LNCAP (cell line): Measurements from ENCODE around the gene CGNL1.

ENCODE experiments used
- CTCF ChIP-seq: fragments of 450-650 bp; IDR thresholded peaks from 2 replicates; pipeline ENCODE4 v1.5.1; 2017; ENCODE audit warnings: mild to moderate bottlenecking

Gene CGNL1

GRCh38 chr15:57343048-57343447 is 33.3 kb upstream of the CGNL1 start:
- TF ChIP-seq CTCF, result no peak

- TF ChIP-seq CTCF, result no peak
Measured at GRCh38 chr15:57343498-57343897, 32.8 kb upstream of the CGNL1 start.

- TF ChIP-seq CTCF, result no peak
Measured at GRCh38 chr15:57344282-57344681, 32.0 kb upstream of the CGNL1 start.

GRCh38 chr15:57345584-57345983 is 30.7 kb upstream of the CGNL1 start:
- TF ChIP-seq CTCF, result no peak

GRCh38 chr15:57348081-57348480 is 28.2 kb upstream of the CGNL1 start:
- no peak for TF ChIP-seq CTCF

GRCh38 chr15:57352535-57353316 is 23.6 kb upstream of the CGNL1 start:
- TF ChIP-seq CTCF, result no peak

GRCh38 chr15:57353317-57353804 is 22.9 kb upstream of the CGNL1 start:
- no peak for TF ChIP-seq CTCF
